NB4 (cell line): Measurements from ENCODE around the gene TGM6.

ENCODE experiments used
- CTCF ChIP-seq: IDR thresholded peaks from one replicate; pipeline ENCODE4 v1.5.1; 2012; ENCODE audit warnings: low read depth, low read length
- POLR2A ChIP-seq: IDR thresholded peaks from 2 replicates; pipeline ENCODE4 v1.6.1; 2011; ENCODE audit warnings: mild to moderate bottlenecking; ENCODE audit not compliant: insufficient read length; ENCODE audit errors: extremely low read depth

GRCh38 chr20:2397091-2397490, 16.4 kb downstream of the TGM6 start:
- TF ChIP-seq CTCF (no peak), POLR2A (no peak)
